ENCODE data around the gene PACRG. TPM values are rescaled to one million over a fixed set of nuclear protein-coding genes. Genes with fewer than 3 reads are reported as not detected.

PACRG gene
- polyA plus RNA-seq, 1 of the 3 experiments (the other 2 are of a cell fraction): 0.56 TPM

DNA sequence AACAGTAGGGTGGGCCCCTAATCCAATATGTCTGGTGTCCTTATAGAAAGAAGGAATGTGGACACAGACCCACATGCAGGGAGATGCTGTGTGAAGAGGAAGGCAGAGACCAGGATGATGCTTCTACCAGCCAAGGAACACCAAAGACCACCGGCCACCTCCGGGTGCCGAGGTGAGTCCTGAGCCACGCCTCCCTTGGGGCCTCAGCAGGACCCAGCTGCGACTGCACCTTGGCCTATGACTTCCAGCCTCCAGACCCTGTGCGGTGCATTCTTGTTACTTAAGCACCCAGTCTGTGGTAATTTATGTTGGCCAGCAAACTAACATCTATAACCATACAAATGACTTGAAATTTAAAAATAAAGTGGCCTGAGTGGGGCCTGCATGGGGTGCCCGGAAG, 607.3 kb downstream of the PACRG start:
- TF ChIP-seq RCOR1 (IDR thresholded peaks at IDR 0.05; ENCODE audit: low read length): no peak
- TF ChIP-seq RXRA (IDR thresholded peaks at IDR 0.05; ENCODE audit: borderline replicate concordance, low read depth): no peak
- TF ChIP-seq NRF1 (IDR thresholded peaks at IDR 0.05; ENCODE audit: low read depth, low read length): no peak
- TF ChIP-seq TAF1 (IDR thresholded peaks at IDR 0.05; ENCODE audit: borderline replicate concordance, low read depth, low read length): no peak
- TF ChIP-seq, protein P1, sequence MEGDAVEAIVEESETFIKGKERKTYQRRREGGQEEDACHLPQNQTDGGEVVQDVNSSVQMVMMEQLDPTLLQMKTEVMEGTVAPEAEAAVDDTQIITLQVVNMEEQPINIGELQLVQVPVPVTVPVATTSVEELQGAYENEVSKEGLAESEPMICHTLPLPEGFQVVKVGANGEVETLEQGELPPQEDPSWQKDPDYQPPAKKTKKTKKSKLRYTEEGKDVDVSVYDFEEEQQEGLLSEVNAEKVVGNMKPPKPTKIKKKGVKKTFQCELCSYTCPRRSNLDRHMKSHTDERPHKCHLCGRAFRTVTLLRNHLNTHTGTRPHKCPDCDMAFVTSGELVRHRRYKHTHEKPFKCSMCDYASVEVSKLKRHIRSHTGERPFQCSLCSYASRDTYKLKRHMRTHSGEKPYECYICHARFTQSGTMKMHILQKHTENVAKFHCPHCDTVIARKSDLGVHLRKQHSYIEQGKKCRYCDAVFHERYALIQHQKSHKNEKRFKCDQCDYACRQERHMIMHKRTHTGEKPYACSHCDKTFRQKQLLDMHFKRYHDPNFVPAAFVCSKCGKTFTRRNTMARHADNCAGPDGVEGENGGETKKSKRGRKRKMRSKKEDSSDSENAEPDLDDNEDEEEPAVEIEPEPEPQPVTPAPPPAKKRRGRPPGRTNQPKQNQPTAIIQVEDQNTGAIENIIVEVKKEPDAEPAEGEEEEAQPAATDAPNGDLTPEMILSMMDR (IDR thresholded peaks at IDR 0.05): no peak
- no peak for TF ChIP-seq EZH2phosphoT487 (IDR thresholded peaks at IDR 0.05; ENCODE audit: borderline replicate concordance, low read depth)
- no peak for TF ChIP-seq FOXM1 (IDR thresholded peaks at IDR 0.05; ENCODE audit: low read depth)
- no peak for TF ChIP-seq RFX5 (IDR thresholded peaks at IDR 0.05; ENCODE audit: low read length)
- TF ChIP-seq REST (IDR thresholded peaks at IDR 0.05; ENCODE audit: low read depth, low read length): no peak
- TF ChIP-seq CHD2 (IDR thresholded peaks at IDR 0.05; ENCODE audit: low read length, partially characterized antibody): no peak
- no peak for TF ChIP-seq JUND (IDR thresholded peaks at IDR 0.05)
- TF ChIP-seq MEF2A (IDR thresholded peaks at IDR 0.05; ENCODE audit: borderline replicate concordance, low read depth): no peak
- no peak for TF ChIP-seq SMC3 (IDR thresholded peaks at IDR 0.05; ENCODE audit: low read depth, low read length)
- TF ChIP-seq, protein P2, sequence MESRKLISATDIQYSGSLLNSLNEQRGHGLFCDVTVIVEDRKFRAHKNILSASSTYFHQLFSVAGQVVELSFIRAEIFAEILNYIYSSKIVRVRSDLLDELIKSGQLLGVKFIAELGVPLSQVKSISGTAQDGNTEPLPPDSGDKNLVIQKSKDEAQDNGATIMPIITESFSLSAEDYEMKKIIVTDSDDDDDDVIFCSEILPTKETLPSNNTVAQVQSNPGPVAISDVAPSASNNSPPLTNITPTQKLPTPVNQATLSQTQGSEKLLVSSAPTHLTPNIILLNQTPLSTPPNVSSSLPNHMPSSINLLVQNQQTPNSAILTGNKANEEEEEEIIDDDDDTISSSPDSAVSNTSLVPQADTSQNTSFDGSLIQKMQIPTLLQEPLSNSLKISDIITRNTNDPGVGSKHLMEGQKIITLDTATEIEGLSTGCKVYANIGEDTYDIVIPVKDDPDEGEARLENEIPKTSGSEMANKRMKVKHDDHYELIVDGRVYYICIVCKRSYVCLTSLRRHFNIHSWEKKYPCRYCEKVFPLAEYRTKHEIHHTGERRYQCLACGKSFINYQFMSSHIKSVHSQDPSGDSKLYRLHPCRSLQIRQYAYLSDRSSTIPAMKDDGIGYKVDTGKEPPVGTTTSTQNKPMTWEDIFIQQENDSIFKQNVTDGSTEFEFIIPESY (IDR thresholded peaks at IDR 0.05; ENCODE audit: borderline replicate concordance, low read depth): no peak
- no peak for TF ChIP-seq MXI1 (IDR thresholded peaks at IDR 0.05; ENCODE audit: low read depth, low read length)
- TF ChIP-seq EP300 (IDR thresholded peaks at IDR 0.05; ENCODE audit: borderline replicate concordance in 1 of 2, low read depth in 1 of 2, low read length in 1 of 2): no peak
- no peak for TF ChIP-seq ELF1 (IDR thresholded peaks at IDR 0.05)
- no peak for TF ChIP-seq POLR2AphosphoS5 (IDR thresholded peaks at IDR 0.05; ENCODE audit: low read depth, low read length)
- TF ChIP-seq, protein P3, sequence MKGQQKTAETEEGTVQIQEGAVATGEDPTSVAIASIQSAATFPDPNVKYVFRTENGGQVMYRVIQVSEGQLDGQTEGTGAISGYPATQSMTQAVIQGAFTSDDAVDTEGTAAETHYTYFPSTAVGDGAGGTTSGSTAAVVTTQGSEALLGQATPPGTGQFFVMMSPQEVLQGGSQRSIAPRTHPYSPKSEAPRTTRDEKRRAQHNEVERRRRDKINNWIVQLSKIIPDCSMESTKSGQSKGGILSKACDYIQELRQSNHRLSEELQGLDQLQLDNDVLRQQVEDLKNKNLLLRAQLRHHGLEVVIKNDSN (IDR thresholded peaks at IDR 0.05; ENCODE audit: borderline replicate concordance, low read depth): no peak
- TF ChIP-seq MAX (IDR thresholded peaks at IDR 0.05; ENCODE audit: low read depth): no peak
- Histone ChIP-seq H4K20me1 (ENCODE audit: insufficient read depth) (no peaks in the 10 kb centered on the region), H3F3A (replicated peaks; ENCODE audit: insufficient read depth) (no peaks in the 10 kb centered on the region), H3K9me2 (no peaks in the 10 kb centered on the region), H3K27me3 (ENCODE audit: insufficient read depth) (no peaks in the 10 kb centered on the region), H3K79me2 (ENCODE audit: insufficient read depth) (no peaks in the 10 kb centered on the region), H3K9me3 (no peaks in the 10 kb centered on the region), H3K36me3 (replicated peaks in 1 of 2; ENCODE audit: control insufficient read depth in 1 of 2, insufficient read depth in 2 of 2, low read length in 1 of 2) (no peaks in the 10 kb centered on the region), H3K4me3 (ENCODE audit: low read depth in 2 of 2, low read length in 1 of 2) (no peak overlapping the region), H3K27ac (ENCODE audit: low read depth in 2 of 2, low read length in 1 of 2) (no peak overlapping the region), H2AFZ (ENCODE audit: low read depth) (no peak overlapping the region), H3K4me2 (no peak overlapping the region), H3K4me1 (ENCODE audit: control insufficient read depth in 1 of 2, insufficient read depth in 2 of 2, low read depth in 1 of 2, low read length in 1 of 2) (no peaks in the 10 kb centered on the region), H3K9ac (no peak overlapping the region)
- WGBS (ENCODE audit: low lambda C conversion rate): 77% methylated on average over 3 of the region's 7 CpGs
- ChIA-PET POLR2A (interaction anchor here (0.7 kb wide), 1 partner anchor 67 kb away, joined by 3 read pairs; no protein-coding TSS in a partner anchor), CTCF (no interaction called here)
- DNase-seq: no peak
